ENCODE results near the gene STRIT1.
"Not testable (repeated sequence)": the region's sequence is repeated elsewhere in the genome, so short reads cannot be mapped to it uniquely, and the experiment has no call there.

STRIT1 gene

GRCh38 chr3:155270063-155270462, 23.4 kb downstream of the STRIT1 start:
- DNase-seq = no peak

- DNase-seq = not testable (repeated sequence)
Measured at GRCh38 chr3:155262855-155263254, 30.6 kb downstream of the STRIT1 start.

GRCh38 chr3:155262295-155262694, 31.2 kb downstream of the STRIT1 start:
- DNase-seq = no peak

- DNase-seq = no peak
Measured at GRCh38 chr3:155254445-155254844, 39.0 kb downstream of the STRIT1 start.

- DNase-seq = no peak
Measured at GRCh38 chr3:155252535-155252934, 40.9 kb downstream of the STRIT1 start.

GRCh38 chr3:155252021-155252420, 41.5 kb downstream of the STRIT1 start:
- DNase-seq = no peak

GRCh38 chr3:155248531-155249187, 44.8 kb downstream of the STRIT1 start:
- no peak for DNase-seq

- no peak for DNase-seq
Measured at GRCh38 chr3:155244699-155245098, 48.8 kb downstream of the STRIT1 start.

- peak; percentile 56 for DNase-seq
Measured at GRCh38 chr3:155244216-155244615, 49.3 kb downstream of the STRIT1 start.

GRCh38 chr3:155243512-155243921, 50.0 kb downstream of the STRIT1 start:
- DNase-seq = no peak

- DNase-seq = no peak
Measured at GRCh38 chr3:155242342-155242741, 51.1 kb downstream of the STRIT1 start.

- DNase-seq = peak; percentile 36
Measured at GRCh38 chr3:155241579-155241978, 51.9 kb downstream of the STRIT1 start.

All from femur (tissue), 1 donor.